HG03558 (cell line): Measurements from ENCODE around the gene POLG2.

Experiments used
- ATAC-seq: cut with Tn5 transposase; IDR thresholded peaks from one replicate; pipeline ENCODE4 v1.9.1; 2021; ENCODE audit warnings: moderate number of reproducible peaks; ENCODE audit not compliant: unreplicated experiment; ENCODE audit errors: extremely low read depth

The POLG2 gene

GRCh38 chr17:64496786-64497564 lies at the start of gene POLG2:
Gene POLG2 (minus strand): TSS chr17:64497054. CDS start chr17:64496968, 86 bp downstream.
- peak; percentile 69 for ATAC-seq

GRCh38 chr17:64544742-64545141 lies 47.9 kb upstream of the POLG2 start:
- no peak for ATAC-seq

DNA sequence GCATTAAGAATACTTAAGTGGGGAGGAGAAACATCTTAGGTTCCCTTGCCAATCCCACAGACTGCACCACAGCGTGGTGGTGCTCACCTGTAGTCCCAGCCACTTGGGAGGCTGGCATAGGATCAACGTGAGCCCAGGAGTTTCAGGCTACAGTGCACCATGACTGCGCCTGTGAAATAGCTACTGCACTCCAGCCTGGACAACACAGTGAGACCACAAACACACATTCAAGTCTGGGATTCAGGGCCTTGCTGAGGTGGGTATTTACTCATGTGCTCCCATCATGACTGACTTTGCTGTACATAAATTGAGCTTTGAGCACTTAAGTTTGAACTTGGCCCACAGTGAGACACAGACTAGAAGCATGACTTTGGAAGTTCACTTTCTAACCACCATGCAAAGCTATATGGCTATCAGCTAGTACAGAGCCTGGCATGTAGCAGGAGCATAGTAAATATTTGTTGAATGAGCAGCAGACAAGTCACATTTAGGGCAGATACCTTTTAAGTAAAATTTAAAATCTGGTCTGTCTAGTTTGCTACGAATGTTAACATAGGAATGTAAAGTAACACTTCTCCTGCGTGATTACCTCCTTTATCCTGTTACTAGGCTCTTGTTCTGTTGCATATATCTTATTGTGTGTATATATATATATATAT lies 43.4 kb upstream of the POLG2 start:
- ATAC-seq = no peak

DNA sequence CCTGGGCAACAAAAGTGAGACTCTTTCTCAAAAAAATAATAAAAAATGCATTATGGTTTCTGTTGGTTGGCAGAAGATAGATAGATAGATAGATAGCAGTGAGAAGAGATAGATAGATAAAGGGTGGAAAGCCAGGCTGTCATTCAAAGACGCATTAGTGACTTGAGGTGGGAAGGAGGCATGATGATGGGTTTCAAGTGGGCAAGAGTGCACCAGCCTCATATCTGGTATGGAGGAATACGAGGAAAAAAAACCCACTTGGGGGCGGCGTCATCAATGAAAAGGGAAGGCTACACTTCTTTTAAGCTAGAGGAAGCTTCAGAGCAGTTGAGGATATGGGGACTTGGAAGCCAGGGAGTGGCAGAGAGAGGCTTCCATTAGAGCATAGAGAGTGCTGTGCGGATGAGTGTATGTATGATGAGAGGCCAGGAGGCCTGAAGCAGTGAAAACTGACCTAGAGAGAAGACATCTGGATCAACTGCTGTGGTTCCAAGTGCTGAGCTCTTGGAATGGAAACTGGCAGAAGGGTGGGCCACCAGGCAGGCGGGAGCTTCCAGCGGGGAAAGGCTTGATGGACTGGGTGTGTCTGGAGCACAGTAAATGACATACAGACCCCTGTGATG lies 41.8 kb upstream of the POLG2 start:
- ATAC-seq = no peak

DNA sequence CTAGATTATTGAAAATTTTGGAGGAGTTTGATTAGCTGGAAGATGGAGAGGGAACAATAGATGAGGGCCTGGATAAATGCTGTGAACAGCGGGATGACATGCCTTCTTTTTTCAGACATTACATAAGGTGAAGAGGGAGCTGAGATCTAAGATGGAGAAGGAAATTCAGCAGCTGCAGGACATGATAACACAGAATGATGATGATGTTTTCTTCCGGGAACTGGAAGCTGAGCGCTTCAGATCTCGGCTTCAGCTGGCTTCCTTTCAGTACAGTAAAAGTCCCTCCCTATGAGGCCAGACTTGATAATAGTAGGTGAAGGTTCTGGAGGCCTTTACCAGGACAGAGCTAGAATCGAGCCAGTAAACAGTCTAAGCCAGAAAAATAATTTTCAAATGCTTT lies 40.6 kb upstream of the POLG2 start:
- ATAC-seq = no peak

DNA sequence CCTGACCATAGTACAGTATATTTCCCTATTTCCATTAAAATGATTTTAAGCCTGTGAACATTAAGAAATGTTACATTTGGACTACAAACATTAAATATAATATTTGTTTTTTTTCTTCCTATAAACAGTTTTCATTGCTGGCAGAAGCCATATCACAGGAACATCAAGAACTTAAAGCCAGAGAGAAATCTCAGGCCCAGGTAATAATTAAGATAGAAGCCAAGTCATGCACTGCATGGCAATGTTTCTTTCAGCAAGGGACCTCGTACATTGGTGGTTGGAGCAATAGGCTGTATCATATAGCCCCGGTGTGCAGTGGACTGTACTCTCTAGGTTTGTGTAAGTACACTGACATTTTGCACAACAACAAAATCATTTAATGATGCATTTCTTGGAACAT lies 40.1 kb upstream of the POLG2 start:
- no peak for ATAC-seq

GRCh38 chr17:64535357-64535756 lies 38.5 kb upstream of the POLG2 start:
- no peak for ATAC-seq

DNA sequence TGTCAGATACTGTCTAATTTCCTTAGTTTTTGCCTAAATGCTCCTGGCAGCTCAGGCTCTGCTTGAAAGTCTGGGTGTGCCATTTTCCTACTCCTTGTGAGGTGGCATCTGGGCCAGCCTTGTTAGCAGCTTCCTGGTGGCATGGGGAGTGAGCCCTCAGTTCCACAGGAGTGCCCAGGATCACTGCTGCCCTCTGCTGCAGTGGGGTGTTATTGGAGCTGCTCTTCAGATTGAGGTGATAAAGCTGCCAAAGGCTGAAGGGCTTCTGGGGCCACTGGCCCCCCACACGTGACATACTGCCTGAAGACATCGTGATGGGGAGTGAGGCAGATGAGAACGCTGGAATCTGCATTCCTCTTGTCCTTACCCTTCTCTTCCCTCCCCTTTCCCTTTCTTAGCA lies 37.3 kb upstream of the POLG2 start:
- ATAC-seq = no peak

- ATAC-seq = no peak
Observed at GRCh38 chr17:64533784-64534183, 36.9 kb upstream of the POLG2 start.

- ATAC-seq = no peak
Observed at GRCh38 chr17:64532409-64532808, 35.6 kb upstream of the POLG2 start.

GRCh38 chr17:64531955-64532371 lies 35.1 kb upstream of the POLG2 start:
- no peak for ATAC-seq

DNA sequence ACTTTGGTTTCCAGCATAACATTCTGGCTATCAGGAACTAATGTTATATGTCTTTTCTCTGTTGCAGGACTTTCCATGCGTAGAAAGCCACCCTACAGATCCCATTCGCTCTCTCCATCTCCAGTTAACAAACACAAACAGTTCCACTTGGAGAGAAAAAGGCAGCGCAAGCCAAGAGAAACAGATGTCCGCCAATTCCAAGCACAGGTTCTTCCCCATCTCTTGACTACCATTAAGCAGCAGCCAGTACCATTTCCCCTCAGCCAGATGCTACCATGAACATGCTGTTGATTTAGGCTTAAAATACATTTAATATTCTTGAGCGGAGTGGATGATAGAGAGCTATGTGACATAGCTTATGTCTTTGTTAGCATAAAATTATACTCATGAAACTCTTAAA lies 32.4 kb upstream of the POLG2 start:
- ATAC-seq = no peak

GRCh38 chr17:64527914-64528313 lies 31.1 kb upstream of the POLG2 start:
- no peak for ATAC-seq

- ATAC-seq = no peak
Observed at GRCh38 chr17:64520359-64520758, 23.5 kb upstream of the POLG2 start.

DNA sequence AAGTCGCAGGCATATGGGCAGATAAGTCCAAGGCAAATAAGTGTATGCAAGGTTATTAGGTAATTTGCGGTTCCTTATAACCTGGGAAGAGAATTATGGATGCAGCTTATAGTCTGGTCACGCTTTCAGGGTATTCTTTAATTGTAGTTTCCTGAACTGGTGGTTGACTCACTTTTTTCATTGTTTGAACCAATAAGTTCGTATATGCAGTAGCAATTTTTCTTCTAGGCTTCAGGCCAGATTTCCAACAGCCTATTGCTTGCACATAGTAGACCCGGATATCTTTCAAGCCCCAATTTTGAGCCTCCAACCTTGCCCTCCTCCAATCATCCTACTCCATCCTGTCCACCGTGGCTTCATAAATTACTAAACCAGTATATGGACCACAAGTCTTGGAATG lies 22.7 kb upstream of the POLG2 start:
- ATAC-seq = no peak

- ATAC-seq = no peak
Observed at GRCh38 chr17:64515829-64516228, 19.0 kb upstream of the POLG2 start.

DNA sequence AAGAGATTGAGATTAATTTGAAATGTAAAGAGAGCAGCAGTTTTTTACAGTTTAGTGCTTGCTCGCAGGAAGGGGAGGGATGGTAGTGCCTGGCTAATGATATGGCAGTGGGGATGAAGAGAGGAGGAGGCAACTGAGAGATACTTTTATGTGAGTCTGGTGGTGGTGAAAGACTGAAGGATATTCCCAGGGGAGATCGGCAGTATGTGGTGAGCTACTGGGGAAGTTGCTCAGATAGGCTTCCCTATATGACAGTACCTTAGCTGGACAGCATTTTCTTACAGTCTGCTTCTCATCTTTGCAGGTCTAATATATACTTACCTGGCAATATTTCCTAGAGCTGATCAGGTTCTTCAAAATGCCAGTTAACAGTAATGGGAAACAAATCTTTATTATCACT lies 18.6 kb upstream of the POLG2 start:
- ATAC-seq = no peak

DNA sequence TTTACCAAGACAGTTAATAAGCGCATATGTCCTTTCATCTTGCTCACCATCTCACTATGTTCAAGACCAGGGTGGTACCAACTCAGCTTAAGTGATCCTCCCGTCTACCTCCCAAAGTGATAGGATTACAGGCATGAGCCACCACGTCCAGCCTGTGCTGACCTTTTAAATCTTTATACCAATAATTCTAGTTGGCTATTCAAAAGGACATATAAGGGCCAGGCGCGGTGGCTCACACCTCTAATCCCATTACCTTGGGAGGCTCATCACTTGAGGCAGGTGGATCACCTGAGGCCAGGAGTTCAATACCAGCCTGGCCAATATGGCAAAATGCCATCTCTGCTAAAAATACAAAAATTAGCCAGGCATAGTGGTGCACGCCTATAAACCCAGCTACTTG lies 12.3 kb upstream of the POLG2 start:
- ATAC-seq = no peak

DNA sequence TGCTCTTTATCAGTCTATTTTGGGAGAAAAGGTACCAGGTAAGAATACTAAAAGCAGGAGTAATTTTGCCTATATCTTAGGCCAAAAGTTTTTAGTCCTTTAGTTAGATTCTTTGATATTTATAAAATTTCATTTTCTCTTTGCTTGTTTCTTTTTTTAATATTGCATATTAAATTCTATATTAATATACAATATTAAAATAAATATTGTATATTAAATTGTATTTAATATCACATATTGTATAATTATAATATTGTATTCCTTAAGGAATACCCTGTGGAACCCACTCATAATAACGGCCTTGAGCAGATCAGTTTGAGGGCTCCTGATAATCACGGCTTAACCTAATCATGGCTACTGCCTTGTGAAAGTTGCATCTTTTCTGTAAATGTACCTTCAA lies 11.8 kb upstream of the POLG2 start:
- no peak for ATAC-seq

- ATAC-seq = peak; percentile 11
Observed at GRCh38 chr17:64507413-64507782, 10.5 kb upstream of the POLG2 start.

DNA sequence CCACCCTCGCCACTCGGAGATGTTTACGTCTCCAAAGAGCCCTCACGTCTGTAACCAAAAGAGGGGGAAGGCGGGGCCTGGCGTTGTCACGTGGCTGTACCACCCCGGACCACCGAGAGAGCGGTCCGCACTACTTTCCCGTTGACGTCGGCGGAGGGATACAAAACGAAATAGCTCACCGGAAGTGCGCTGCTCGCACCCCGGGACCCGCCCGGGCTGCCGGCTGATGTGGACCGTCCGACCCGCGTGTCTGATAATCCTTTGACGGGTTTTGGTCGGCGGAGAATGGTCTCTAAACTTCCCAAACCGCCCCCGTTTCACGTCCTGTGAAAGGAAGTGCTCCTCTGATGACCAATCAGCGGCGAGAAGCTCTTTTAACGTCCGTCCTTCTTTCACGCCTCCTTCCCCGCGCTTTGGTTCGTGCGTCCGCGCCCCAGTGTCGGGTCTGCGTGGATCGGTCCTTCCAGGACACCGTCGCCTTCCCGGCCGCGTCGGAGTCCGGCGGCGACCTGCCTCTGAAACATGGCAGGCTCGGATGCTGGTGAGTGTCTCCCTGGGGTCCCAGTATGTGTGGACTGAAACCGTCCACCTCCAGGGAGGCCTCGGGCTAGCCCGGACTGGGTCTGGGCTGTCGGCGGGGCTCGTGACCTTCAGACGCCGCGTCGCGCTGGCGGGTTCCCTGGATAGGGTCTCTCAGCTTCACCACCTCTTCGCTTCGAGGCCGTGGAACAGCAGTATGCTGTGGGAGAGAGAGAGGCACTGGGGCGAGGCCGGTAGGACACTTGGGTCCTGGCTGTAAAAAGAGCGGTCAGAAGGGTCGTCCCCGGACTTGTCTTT lies 9.9 kb upstream of the POLG2 start, which contains the start of gene CEP95:
TSS of gene CEP95 (plus strand) at position 402 of the 837 bp plus-strand sequence. CDS start at position 523, 121 bp downstream.
- peak; percentile 29 for ATAC-seq
